Colonic mucosa (tissue), 4 donors: Measurements from ENCODE around the gene RAB3B. TPM values are rescaled to one million over a fixed set of nuclear protein-coding genes. Genes with fewer than 3 reads are reported as not detected.

Source experiments
- DNase-seq: peaks from one replicate; pipeline ENCODE4 v3.0.0-alpha.2; 2020
- H3K27ac ChIP-seq: fragments of 200-600 bp; one replicate; pipeline ENCODE4 v1.8.0; 2021
- H3K27me3 ChIP-seq: fragments of 200-600 bp; one replicate; pipeline ENCODE4 v1.8.0; 2021
- H3K36me3 ChIP-seq: fragments of 200-600 bp; one replicate; pipeline ENCODE4 v1.8.0; 2021
- H3K4me1 ChIP-seq: fragments of 200-600 bp; one replicate; pipeline ENCODE4 v1.8.0; 2021; ENCODE audit warnings: mild to moderate bottlenecking
- H3K4me3 ChIP-seq: fragments of 200-600 bp; one replicate; pipeline ENCODE4 v1.8.0; 2021
- H3K9ac ChIP-seq, 2 donors: one replicate each; pipeline ENCODE4 v1.7.0; 2013; ENCODE audit warnings: control low read depth in 2 of 2, low read depth in 2 of 2, low read length in 2 of 2
- H3K9me3 ChIP-seq: fragments of 200-600 bp; one replicate; pipeline ENCODE4 v1.8.0; 2021
- CTCF ChIP-seq: fragments of 200-600 bp; IDR thresholded peaks from one replicate; pipeline ENCODE4 v1.8.0; 2022; ENCODE audit warnings: antibody characterized with exemption, mild to moderate bottlenecking
- intact Hi-C: fragments of 100-400 bp; cut with DNase I; formaldehyde crosslinking; loops from one replicate; pipeline ENCODE4 v1.14.1; 2022
- total RNA-seq, 2 donors: library from RNA; stranded (reverse); fragmentation: NEBNext Ultra II Directional in 1 of 2; extraction: Animal tissue kit (Norgen Biotek cat#: 25700) in 1 of 2; gene quantifications; one replicate each; pipeline ENCODE4 v1.2.1, GENCODE V29; 2021
- donor health status: healthy.
- donor health status: DM: no; HTN: no; CAD: no.
- donor health status: DM: no; HTN: no; CAD: no.

The RAB3B gene
- total RNA-seq, 2 donors from 2014 or later = 3.6 to 6.0 TPM

- Histone ChIP-seq H3K9me3 (no peaks in the 10 kb centered on the region), H3K27ac (no peak overlapping the region), H3K27me3 (no peaks in the 10 kb centered on the region), H3K36me3 (no peaks in the 10 kb centered on the region), H3K9ac (no peak overlapping the region), H3K4me3 (no peak overlapping the region), H3K4me1 (no peaks in the 10 kb centered on the region)
- TF ChIP-seq CTCF = no peak
- intact Hi-C loops = no loop called here
- no peak for DNase-seq
Measured at GRCh38 chr1:51945591-51945990, 44.9 kb downstream of the RAB3B start.

- no peak for DNase-seq
- H3K9ac ChIP-seq = no peak overlapping the region
- no peak overlapping the region for H3K27ac ChIP-seq
- no peaks in the 10 kb centered on the region for H3K9me3 ChIP-seq
- no peaks in the 10 kb centered on the region for H3K27me3 ChIP-seq
- intact Hi-C loops = no loop called here
- TF ChIP-seq CTCF = no peak
- no peak overlapping the region for H3K4me3 ChIP-seq
- no peaks in the 10 kb centered on the region for H3K36me3 ChIP-seq
- no peaks in the 10 kb centered on the region for H3K4me1 ChIP-seq
Measured at GRCh38 chr1:51942281-51942680, 48.2 kb downstream of the RAB3B start.

GRCh38 chr1:51941528-51941927, 49.0 kb downstream of the RAB3B start:
- Histone ChIP-seq H3K36me3 (no peaks in the 10 kb centered on the region), H3K27ac (no peak overlapping the region), H3K4me3 (no peak overlapping the region), H3K9me3 (no peaks in the 10 kb centered on the region), H3K27me3 (no peaks in the 10 kb centered on the region), H3K9ac (no peak overlapping the region), H3K4me1 (no peaks in the 10 kb centered on the region)
- DNase-seq = no peak
- intact Hi-C loops = no loop called here
- no peak for TF ChIP-seq CTCF

- H3K9me3 ChIP-seq = no peaks in the 10 kb centered on the region
- no peaks in the 10 kb centered on the region for H3K36me3 ChIP-seq
- no peak overlapping the region for H3K9ac ChIP-seq
- H3K4me3 ChIP-seq = no peak overlapping the region
- no peak for DNase-seq
- no peaks in the 10 kb centered on the region for H3K4me1 ChIP-seq
- H3K27me3 ChIP-seq = no peaks in the 10 kb centered on the region
- intact Hi-C loops = no loop called here
- no peak overlapping the region for H3K27ac ChIP-seq
- TF ChIP-seq CTCF = no peak
Measured at GRCh38 chr1:51937112-51937511, 53.4 kb downstream of the RAB3B start.

GRCh38 chr1:51936531-51936930, 54.0 kb downstream of the RAB3B start:
- intact Hi-C loops = no loop called here
- H3K9me3 ChIP-seq = no peaks in the 10 kb centered on the region
- TF ChIP-seq CTCF = no peak
- DNase-seq = no peak
- H3K27me3 ChIP-seq = no peaks in the 10 kb centered on the region
- no peak overlapping the region for H3K27ac ChIP-seq
- no peaks in the 10 kb centered on the region for H3K36me3 ChIP-seq
- H3K4me1 ChIP-seq = no peaks in the 10 kb centered on the region
- no peak overlapping the region for H3K4me3 ChIP-seq
- H3K9ac ChIP-seq = no peak overlapping the region

- intact Hi-C loops = no loop called here
- H3K9ac ChIP-seq = no peak overlapping the region
- no peak for DNase-seq
- H3K36me3 ChIP-seq = no peaks in the 10 kb centered on the region
- H3K27me3 ChIP-seq = no peaks in the 10 kb centered on the region
- H3K4me3 ChIP-seq = no peak overlapping the region
- H3K27ac ChIP-seq = no peak overlapping the region
- no peaks in the 10 kb centered on the region for H3K9me3 ChIP-seq
- TF ChIP-seq CTCF = no peak
- H3K4me1 ChIP-seq = no peaks in the 10 kb centered on the region
Measured at GRCh38 chr1:51933344-51933743, 57.2 kb downstream of the RAB3B start.
